ENCODE results near the gene CFB. TPM values are rescaled to one million over a fixed set of nuclear protein-coding genes. Genes with fewer than 3 reads are reported as not detected.

Gene CFB
- total and polyA plus RNA-seq, 9 of the 15 experiments (the other 6 are each of a cell fraction or from before 2014, with no cell fraction given) = 0.08 to 0.91 (median 0.22) TPM; not detected in 4

GRCh38 chr6:31979238-31979898 lies 33.5 kb downstream of the CFB start (continued):
- TF ChIP-seq TEAD4 (IDR thresholded peaks at IDR 0.05; ENCODE audit: low read length) (no peak; the same call in 1 of the 2 replicates), TEAD4 (CRISPR knock-in tag; IDR thresholded peaks at IDR 0.05; ENCODE audit: borderline replicate concordance) (no peak), YBX1 (IDR thresholded peaks at IDR 0.05) (no peak), POU5F1 (IDR thresholded peaks at IDR 0.05; ENCODE audit: borderline replicate concordance, low read depth, low read length, partially characterized antibody) (no peak), MYBL2 (IDR thresholded peaks at IDR 0.05; ENCODE audit: low read depth) (no peak), MYBL2 (CRISPR knock-in tag; IDR thresholded peaks at IDR 0.05; ENCODE audit: borderline replicate concordance) (no peak), SMARCB1 (IDR thresholded peaks at IDR 0.05; ENCODE audit: insufficient read length, low read depth) (no peak), NR2F6 (CRISPR knock-in tag; IDR thresholded peaks at IDR 0.05) (no peak), FOXM1 (IDR thresholded peaks at IDR 0.05; ENCODE audit: low read depth) (0 out of 2 replicates have a peak, but pooled peaks have one; percentile 12), FOXM1 (CRISPR knock-in tag; IDR thresholded peaks at IDR 0.05; ENCODE audit: low read depth) (no peak), HNRNPUL1 (IDR thresholded peaks at IDR 0.05; ENCODE audit: low read length) (no peak), MCM3 (IDR thresholded peaks at IDR 0.05) (no peak), HMGN3 (IDR thresholded peaks at IDR 0.05; ENCODE audit: borderline replicate concordance, extremely low read depth, insufficient read length, low read depth, low read length) (no peak), SMARCA5 (IDR thresholded peaks at IDR 0.05) (no peak), ZNF175 (CRISPR knock-in tag; IDR thresholded peaks at IDR 0.05; ENCODE audit: low read depth) (no peak), ELF4 (CRISPR knock-in tag; IDR thresholded peaks at IDR 0.05) (no peak), C11orf30 (IDR thresholded peaks at IDR 0.05; ENCODE audit: low read depth) (peak; percentile 75), ZEB2 (IDR thresholded peaks at IDR 0.05) (no peak), MTA2 (IDR thresholded peaks at IDR 0.05; ENCODE audit: low read depth) (no peak), ILK (tag; IDR thresholded peaks at IDR 0.05; ENCODE audit: borderline replicate concordance, low read depth) (no peak), STAG1 (CRISPR knock-in tag; IDR thresholded peaks at IDR 0.05; ENCODE audit: borderline replicate concordance) (no peak), SRSF9 (IDR thresholded peaks at IDR 0.05; ENCODE audit: borderline replicate concordance, low read depth, low read length) (no peak), ZNF134 (CRISPR knock-in tag; conservative IDR thresholded peaks at IDR 0.05) (no peak), ZBTB17 (CRISPR knock-in tag; IDR thresholded peaks at IDR 0.05) (0 out of 2 replicates have a peak, but pooled peaks have one; percentile 25), ZNF695 (CRISPR knock-in tag; IDR thresholded peaks at IDR 0.05) (no peak), SRF (CRISPR knock-in tag; IDR thresholded peaks at IDR 0.05) (no peak), MCM2 (IDR thresholded peaks at IDR 0.05; ENCODE audit: low read depth) (no peak), YY1 (IDR thresholded peaks at IDR 0.05; ENCODE audit: borderline replicate concordance in 1 of 3, control insufficient read depth in 1 of 3, extremely low read depth in 1 of 3, insufficient read depth in 3 of 3, insufficient read length in 1 of 3, insufficient replicate concordance in 2 of 3, low read depth in 1 of 3, low read length in 2 of 3) (peak in 1 of 3 experiments; percentile 74), NFIX (CRISPR knock-in tag; IDR thresholded peaks at IDR 0.05; ENCODE audit: low read depth) (no peak), NUFIP1 (IDR thresholded peaks at IDR 0.05; ENCODE audit: partially characterized antibody) (no peak), HSF4 (CRISPR knock-in tag; IDR thresholded peaks at IDR 0.05; ENCODE audit: borderline replicate concordance) (no peak), SRSF7 (optimal IDR thresholded peaks at IDR 0.05; ENCODE audit: low read depth, low read length) (no peak), ZNF551 (CRISPR knock-in tag; IDR thresholded peaks at IDR 0.05) (no peak), PHB (CRISPR knock-in tag; IDR thresholded peaks at IDR 0.05) (no peak), RBM25 (IDR thresholded peaks at IDR 0.05; ENCODE audit: low read depth, low read length, severe bottlenecking) (no peak)
